ENCODE results near the gene ITPR1.
A peak's percentile ranks its signal among the peaks of the same experiment; 100 is the strongest.

ITPR1 gene

GRCh38 chr3:4496087-4496452 is 2.9 kb downstream of the ITPR1 start:
- H3K4me3 ChIP-seq (ENCODE audit: control insufficient read depth in 1 of 7, extremely low read depth in 1 of 7, insufficient read depth in 4 of 7, low read depth in 2 of 7, low read length in 6 of 7): peak overlapping the region in 5 of 7 experiments; percentile 83 to 97 (median 88)
- H3K9me3 ChIP-seq (ENCODE audit: control extremely low read depth in 1 of 5, control insufficient read depth in 4 of 5, insufficient read depth in 2 of 5, low read depth in 1 of 5, low read length in 4 of 5): no peaks in the 10 kb centered on the region
- ChIA-PET CTCF (interaction anchor here (1.4 to 2.9 kb wide), 7 partner anchors 9 to 89 kb away, joined by 3 to 21 read pairs (median 4); no protein-coding TSS in a partner anchor), POLR2A (interaction anchor here (0.6 to 3.8 kb wide), 3 partner anchors 8 to 479 kb away, joined by 3 to 41 read pairs (median 3); no protein-coding TSS in a partner anchor)
- H3K36me3 ChIP-seq (ENCODE audit: control insufficient read depth in 4 of 4, insufficient read depth in 4 of 4, low read length in 3 of 4): peaks cover 3 to 31% (median 22%) of the 10 kb centered on the region in 4 experiments
- H3K4me1 ChIP-seq (ENCODE audit: control extremely low read depth in 1 of 4, control insufficient read depth in 4 of 4, insufficient read depth in 4 of 4, low read length in 3 of 4): peaks cover 22 to 42% (median 37%) of the 10 kb centered on the region in 4 experiments
- peak overlapping the region; percentile 47 to 95 for H3K27ac ChIP-seq (ENCODE audit: insufficient read depth in 1 of 2, low read depth in 1 of 2, low read length in 2 of 2, poor library complexity in 1 of 2, severe bottlenecking in 2 of 2)
- 80% methylated on average over 1 of the region's 3 CpGs for WGBS (ENCODE audit: insufficient coverage)
- DNase-seq: peak in 1 of 3 donors; percentile 27
- H3K27me3 ChIP-seq (replicated peaks in 2 of 5; ENCODE audit: control insufficient read depth in 4 of 5, insufficient read depth in 5 of 5, low read length in 4 of 5): no peaks in the 10 kb centered on the region

DNA sequence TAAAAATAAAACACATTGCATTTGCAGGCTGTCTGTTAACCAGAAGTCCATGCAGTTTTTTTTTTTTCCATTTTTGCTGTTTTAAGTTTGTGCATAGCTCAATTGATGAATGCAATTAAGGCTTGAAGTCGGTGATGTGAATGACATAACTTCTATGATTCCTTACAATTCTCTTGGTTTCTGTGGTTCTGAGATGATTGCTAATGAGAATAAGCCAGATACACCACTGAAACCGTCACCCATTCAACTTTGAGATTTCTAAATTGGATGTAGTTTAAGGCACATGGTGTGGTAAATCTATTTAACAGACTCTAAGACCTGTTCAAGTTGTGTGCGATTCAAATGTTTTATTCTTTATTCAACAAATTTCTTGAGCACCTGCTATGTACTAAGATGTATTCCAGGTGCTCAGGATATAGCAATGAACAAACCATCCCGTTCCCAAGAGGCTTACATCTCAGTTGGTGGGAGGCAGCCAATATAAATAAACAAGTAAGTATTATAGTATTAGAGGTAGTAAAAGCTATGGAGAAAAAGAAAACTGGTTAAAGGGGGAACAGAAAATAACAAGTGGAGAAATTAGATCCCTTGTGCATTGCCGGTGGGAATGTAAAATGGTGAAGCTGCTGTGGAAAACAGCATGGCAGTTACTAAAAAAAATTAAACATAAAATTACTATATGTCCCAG is 4.0 kb downstream of the ITPR1 start:
- peak overlapping the region in 1 of 2 experiments; percentile 95 for H3K27ac ChIP-seq (ENCODE audit: insufficient read depth in 1 of 2, low read depth in 1 of 2, low read length in 2 of 2, poor library complexity in 1 of 2, severe bottlenecking in 2 of 2)
- DNase-seq: no peak
- H3K9me3 ChIP-seq (ENCODE audit: control extremely low read depth in 1 of 5, control insufficient read depth in 4 of 5, insufficient read depth in 2 of 5, low read depth in 1 of 5, low read length in 4 of 5): no peaks in the 10 kb centered on the region
- POLR2A ChIA-PET: no interaction called here
- peak overlapping the region in 2 of 7 experiments; percentile 35 to 96 for H3K4me3 ChIP-seq (ENCODE audit: control insufficient read depth in 1 of 7, extremely low read depth in 1 of 7, insufficient read depth in 4 of 7, low read depth in 2 of 7, low read length in 6 of 7)
- no peaks in the 10 kb centered on the region for H3K27me3 ChIP-seq (replicated peaks in 2 of 5; ENCODE audit: control insufficient read depth in 4 of 5, insufficient read depth in 5 of 5, low read length in 4 of 5)
- peaks cover 17 to 39% (median 31%) of the 10 kb centered on the region in 4 experiments for H3K4me1 ChIP-seq (ENCODE audit: control extremely low read depth in 1 of 4, control insufficient read depth in 4 of 4, insufficient read depth in 4 of 4, low read length in 3 of 4)
- whole genome bisulfite sequencing (ENCODE audit: insufficient coverage): no CpG with 5 or more reads among the region's 5 CpGs
- CTCF ChIA-PET: interaction anchor here (1.0 to 2.3 kb wide), 3 partner anchors 14 to 24 kb away, joined by 3 to 4 read pairs (median 4); no protein-coding TSS in a partner anchor
- H3K36me3 ChIP-seq (ENCODE audit: control insufficient read depth in 4 of 4, insufficient read depth in 4 of 4, low read length in 3 of 4): peaks cover 9 to 41% (median 31%) of the 10 kb centered on the region in 4 experiments

DNA sequence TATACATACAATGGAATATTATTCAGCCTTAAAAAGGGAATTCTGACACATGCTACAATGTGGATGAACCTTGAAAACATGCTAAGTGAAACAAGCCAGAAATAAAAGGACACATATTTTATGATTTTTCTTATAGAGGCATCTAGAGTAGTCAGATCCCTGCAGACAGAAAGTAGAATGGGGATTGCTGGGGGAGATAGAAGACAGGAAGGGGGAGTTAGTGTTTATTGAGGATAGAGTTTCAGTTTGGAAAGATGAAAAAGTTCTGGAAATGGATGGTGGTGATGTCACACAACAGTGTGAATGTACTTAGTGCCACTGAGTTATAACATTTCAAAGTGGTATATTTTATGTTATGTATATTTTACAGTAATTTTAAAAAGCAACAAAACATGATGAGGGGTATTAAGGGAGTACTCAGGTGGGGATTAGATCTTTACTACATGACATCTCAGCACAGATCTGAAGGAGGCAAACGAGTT is 4.7 kb downstream of the ITPR1 start:
- Histone ChIP-seq H3K4me3 (ENCODE audit: control insufficient read depth in 1 of 7, extremely low read depth in 1 of 7, insufficient read depth in 4 of 7, low read depth in 2 of 7, low read length in 6 of 7) (no peak overlapping the region), H3K9me3 (ENCODE audit: control extremely low read depth in 1 of 5, control insufficient read depth in 4 of 5, insufficient read depth in 2 of 5, low read depth in 1 of 5, low read length in 4 of 5) (no peaks in the 10 kb centered on the region), H3K36me3 (ENCODE audit: control insufficient read depth in 4 of 4, insufficient read depth in 4 of 4, low read length in 3 of 4) (peaks cover 9 to 41% (median 31%) of the 10 kb centered on the region in 4 experiments), H3K27me3 (replicated peaks in 2 of 5; ENCODE audit: control insufficient read depth in 4 of 5, insufficient read depth in 5 of 5, low read length in 4 of 5) (no peaks in the 10 kb centered on the region), H3K4me1 (ENCODE audit: control extremely low read depth in 1 of 4, control insufficient read depth in 4 of 4, insufficient read depth in 4 of 4, low read length in 3 of 4) (peaks cover 17 to 39% (median 29%) of the 10 kb centered on the region in 4 experiments), H3K27ac (ENCODE audit: insufficient read depth in 1 of 2, low read depth in 1 of 2, low read length in 2 of 2, poor library complexity in 1 of 2, severe bottlenecking in 2 of 2) (no peak overlapping the region)
- ChIA-PET CTCF (interaction anchor here (1.0 to 1.1 kb wide), 2 partner anchors 11 to 23 kb away, joined by 3 to 4 read pairs; no protein-coding TSS in a partner anchor), POLR2A (interaction anchor here (0.6 kb wide), 1 partner anchor 21 kb away, joined by 4 read pairs; no protein-coding TSS in a partner anchor)
- WGBS (ENCODE audit: insufficient coverage): 100% methylated on average over 1 of the region's 1 CpG
- DNase-seq: no peak

- no peak overlapping the region for H3K4me3 ChIP-seq (ENCODE audit: control insufficient read depth in 1 of 7, extremely low read depth in 1 of 7, insufficient read depth in 4 of 7, low read depth in 2 of 7, low read length in 6 of 7)
Observed at GRCh38 chr3:4498446-4498845, 5.3 kb downstream of the ITPR1 start.

GRCh38 chr3:4501437-4501836 is 8.3 kb downstream of the ITPR1 start:
- no peak for DNase-seq
- H3K4me3 ChIP-seq (ENCODE audit: control insufficient read depth in 1 of 7, extremely low read depth in 1 of 7, insufficient read depth in 4 of 7, low read depth in 2 of 7, low read length in 6 of 7): no peak overlapping the region
- H3K4me1 ChIP-seq (ENCODE audit: control extremely low read depth in 1 of 4, control insufficient read depth in 4 of 4, insufficient read depth in 4 of 4, low read length in 3 of 4): peaks cover 20 to 52% (median 39%) of the 10 kb centered on the region in 4 experiments
- no peaks in the 10 kb centered on the region for H3K9me3 ChIP-seq (ENCODE audit: control extremely low read depth in 1 of 5, control insufficient read depth in 4 of 5, insufficient read depth in 2 of 5, low read depth in 1 of 5, low read length in 4 of 5)
- CTCF ChIA-PET: interaction anchor here (1.1 to 10.3 kb wide), 4 partner anchors 16 to 151 kb away, joined by 3 to 80 read pairs (median 4); no protein-coding TSS in a partner anchor
- H3K27me3 ChIP-seq (replicated peaks in 2 of 5; ENCODE audit: control insufficient read depth in 4 of 5, insufficient read depth in 5 of 5, low read length in 4 of 5): no peaks in the 10 kb centered on the region
- POLR2A ChIA-PET: no interaction called here
- H3K27ac ChIP-seq (ENCODE audit: insufficient read depth in 1 of 2, low read depth in 1 of 2, low read length in 2 of 2, poor library complexity in 1 of 2, severe bottlenecking in 2 of 2): no peak overlapping the region
- 97% methylated on average over 3 of the region's 3 CpGs for WGBS (ENCODE audit: insufficient coverage)
- H3K36me3 ChIP-seq (ENCODE audit: control insufficient read depth in 4 of 4, insufficient read depth in 4 of 4, low read length in 3 of 4): peaks cover 11 to 41% (median 31%) of the 10 kb centered on the region in 4 experiments

More at GRCh38 chr3:4498446-4498845, 5.3 kb downstream of the ITPR1 start:
- no peak overlapping the region for H3K27ac ChIP-seq (ENCODE audit: insufficient read depth in 1 of 2, low read depth in 1 of 2, low read length in 2 of 2, poor library complexity in 1 of 2, severe bottlenecking in 2 of 2)
- no peak for DNase-seq
- H3K27me3 ChIP-seq (replicated peaks in 2 of 5; ENCODE audit: control insufficient read depth in 4 of 5, insufficient read depth in 5 of 5, low read length in 4 of 5): no peaks in the 10 kb centered on the region
- POLR2A ChIA-PET: no interaction called here
- H3K9me3 ChIP-seq (ENCODE audit: control extremely low read depth in 1 of 5, control insufficient read depth in 4 of 5, insufficient read depth in 2 of 5, low read depth in 1 of 5, low read length in 4 of 5): no peaks in the 10 kb centered on the region
- CTCF ChIA-PET: interaction anchor here (1.1 kb wide), 1 partner anchor 10 kb away, joined by 4 read pairs; no protein-coding TSS in a partner anchor
- H3K4me1 ChIP-seq (ENCODE audit: control extremely low read depth in 1 of 4, control insufficient read depth in 4 of 4, insufficient read depth in 4 of 4, low read length in 3 of 4): peaks cover 17 to 44% (median 35%) of the 10 kb centered on the region in 4 experiments
- peaks cover 9 to 41% (median 31%) of the 10 kb centered on the region in 4 experiments for H3K36me3 ChIP-seq (ENCODE audit: control insufficient read depth in 4 of 4, insufficient read depth in 4 of 4, low read length in 3 of 4)
- WGBS (ENCODE audit: insufficient coverage): 97% methylated on average over 4 of the region's 5 CpGs

DNA sequence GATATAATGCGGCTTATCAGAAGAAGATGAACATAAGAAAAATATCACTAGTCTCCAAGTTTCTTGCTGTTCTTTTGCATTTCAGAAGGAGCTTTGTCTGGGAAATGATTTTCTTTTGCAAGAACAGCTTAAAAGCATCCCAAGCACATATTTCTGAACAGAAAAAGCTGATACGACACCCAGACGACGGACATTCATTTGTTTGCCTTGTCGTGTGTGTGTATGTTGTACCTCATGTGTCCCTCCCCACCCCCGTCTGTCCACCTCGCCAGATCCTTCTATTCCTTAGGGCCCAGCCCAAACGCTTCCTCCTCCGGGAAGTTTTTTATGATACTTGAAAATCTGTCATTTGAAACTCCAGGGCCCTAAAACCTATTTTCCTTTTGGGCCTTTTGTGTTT is 8.8 kb downstream of the ITPR1 start:
- ChIA-PET CTCF (interaction anchor here (1.1 to 10.3 kb wide), 4 partner anchors 16 to 151 kb away, joined by 3 to 80 read pairs (median 4); no protein-coding TSS in a partner anchor), POLR2A (interaction anchor here (4.8 kb wide), 1 partner anchor 7 kb away, joined by 41 read pairs; the partner anchor contains the start of gene ITPR1)
- H3K27ac ChIP-seq (ENCODE audit: insufficient read depth in 1 of 2, low read depth in 1 of 2, low read length in 2 of 2, poor library complexity in 1 of 2, severe bottlenecking in 2 of 2): no peak overlapping the region
- no peak overlapping the region for H3K4me3 ChIP-seq (ENCODE audit: control insufficient read depth in 1 of 7, extremely low read depth in 1 of 7, insufficient read depth in 4 of 7, low read depth in 2 of 7, low read length in 6 of 7)
- no peaks in the 10 kb centered on the region for H3K9me3 ChIP-seq (ENCODE audit: control extremely low read depth in 1 of 5, control insufficient read depth in 4 of 5, insufficient read depth in 2 of 5, low read depth in 1 of 5, low read length in 4 of 5)
- WGBS (ENCODE audit: insufficient coverage): 100% methylated on average over 5 of the region's 9 CpGs
- peaks cover 23 to 52% (median 39%) of the 10 kb centered on the region in 4 experiments for H3K4me1 ChIP-seq (ENCODE audit: control extremely low read depth in 1 of 4, control insufficient read depth in 4 of 4, insufficient read depth in 4 of 4, low read length in 3 of 4)
- DNase-seq: no peak
- H3K36me3 ChIP-seq (ENCODE audit: control insufficient read depth in 4 of 4, insufficient read depth in 4 of 4, low read length in 3 of 4): peaks cover 11 to 41% (median 31%) of the 10 kb centered on the region in 4 experiments
- H3K27me3 ChIP-seq (replicated peaks in 2 of 5; ENCODE audit: control insufficient read depth in 4 of 5, insufficient read depth in 5 of 5, low read length in 4 of 5): no peaks in the 10 kb centered on the region
